WTC11 (cell line): ENCODE results near the gene CKB. TPM values are rescaled to one million over a fixed set of nuclear protein-coding genes. Genes with fewer than 3 reads are reported as not detected.

Source experiments
- ATAC-seq: fragments of 200-7000 bp; cut with Tn5 transposase; 2 replicates; pipeline ENCODE4 v1.10.0; 2021; ENCODE audit warnings: mild to moderate bottlenecking, moderate library complexity
- Bru-seq: library from RNA; stranded (reverse); fragments of 400-500 nt; gene quantifications from one replicate; lab custom pipeline; 2021; lab: Mats Ljungman, UMichigan
- CTCF ChIA-PET: fragments of 300-600 bp; sonication (Branson Sonifier 250); formaldehyde crosslinking; loops from one replicate; lab custom pipeline; 2021; ENCODE audit warnings: antibody characterized with exemption; lab: Charles Lee
- POLR2A ChIA-PET: fragments of 350-600 bp; sonication (Branson Sonifier 250); formaldehyde crosslinking; loops from one replicate; lab custom pipeline; 2021; ENCODE audit warnings: antibody characterized with exemption; lab: Charles Lee
- DNase-seq: peaks from one replicate; pipeline ENCODE4 v3.0.0; 2021; ENCODE audit warnings: low spot score
- H3K27ac Mint-ChIP-seq: 2 replicates; pipeline ENCODE4 v1.8.0; 2021; ENCODE audit warnings: mixed read lengths
- H3K27me3 Mint-ChIP-seq: 2 replicates; pipeline ENCODE4 v1.8.0; 2021; ENCODE audit warnings: low read depth, mild to moderate bottlenecking, moderate library complexity, mixed read lengths
- H3K36me3 Mint-ChIP-seq: 2 replicates; pipeline ENCODE4 v1.8.0; 2021; ENCODE audit warnings: mixed read lengths
- H3K4me1 Mint-ChIP-seq: 2 replicates; pipeline ENCODE4 v1.8.0; 2022; ENCODE audit warnings: mixed read lengths
- H3K4me3 Mint-ChIP-seq: 2 replicates; pipeline ENCODE4 v1.8.0; 2021; ENCODE audit warnings: mild to moderate bottlenecking, moderate library complexity, mixed read lengths
- H3K9me3 Mint-ChIP-seq: 2 replicates; pipeline ENCODE4 v1.8.0; 2021; ENCODE audit warnings: mixed read lengths
- CREB1 ChIP-seq: sonication (generic); formaldehyde crosslinking; IDR thresholded peaks from 2 replicates; pipeline ENCODE4 v1.8.0; 2023; ENCODE audit warnings: mild to moderate bottlenecking, missing genetic modification reagents
- E2F5 ChIP-seq: sonication (generic); formaldehyde crosslinking; IDR thresholded peaks from 2 replicates; pipeline ENCODE4 v1.8.1; 2022; ENCODE audit warnings: mild to moderate bottlenecking, moderate library complexity, missing genetic modification reagents
- ESRRA ChIP-seq: sonication (generic); formaldehyde crosslinking; IDR thresholded peaks from 2 replicates; pipeline ENCODE4 v1.8.1; 2022; ENCODE audit warnings: mild to moderate bottlenecking, missing genetic modification reagents, borderline replicate concordance
- FOXK1 ChIP-seq: sonication (generic); formaldehyde crosslinking; IDR thresholded peaks from 2 replicates; pipeline ENCODE4 v1.8.0; 2022; ENCODE audit warnings: mild to moderate bottlenecking, moderate library complexity, missing genetic modification reagents
- FOXP4 ChIP-seq: sonication (generic); formaldehyde crosslinking; IDR thresholded peaks from 2 replicates; pipeline ENCODE4 v1.8.0; 2022; ENCODE audit warnings: mild to moderate bottlenecking, missing genetic modification reagents
- JUN ChIP-seq: sonication (generic); formaldehyde crosslinking; IDR thresholded peaks from 2 replicates; pipeline ENCODE4 v1.8.0; 2023; ENCODE audit warnings: mild to moderate bottlenecking, missing genetic modification reagents
- KAT7 ChIP-seq: sonication (generic); formaldehyde crosslinking; IDR thresholded peaks from 2 replicates; pipeline ENCODE4 v1.8.1; 2023; ENCODE audit warnings: missing genetic modification reagents, mild to moderate bottlenecking, borderline replicate concordance
- MAX ChIP-seq: sonication (generic); formaldehyde crosslinking; IDR thresholded peaks from 2 replicates; pipeline ENCODE4 v1.8.0; 2022; ENCODE audit warnings: mild to moderate bottlenecking, missing genetic modification reagents
- MYBL2 ChIP-seq: sonication (generic); formaldehyde crosslinking; IDR thresholded peaks from 2 replicates; pipeline ENCODE4 v1.8.1; 2023; ENCODE audit warnings: mild to moderate bottlenecking, moderate library complexity, missing genetic modification reagents
- NFYB ChIP-seq: sonication (generic); formaldehyde crosslinking; conservative IDR thresholded peaks from 2 replicates; pipeline ENCODE4 v1.8.0; 2022; ENCODE audit warnings: low read depth, missing genetic modification reagents
- NR2C2 ChIP-seq: sonication (generic); formaldehyde crosslinking; IDR thresholded peaks from 2 replicates; pipeline ENCODE4 v1.8.0; 2022; ENCODE audit warnings: mild to moderate bottlenecking, missing genetic modification reagents
- PRRX2 ChIP-seq: fragments of 250-450 bp; sonication (Bioruptor Pico); IDR thresholded peaks from 2 replicates; pipeline ENCODE4 v1.8.0; 2021; ENCODE audit warnings: mild to moderate bottlenecking
- SMAD3 ChIP-seq: sonication (generic); formaldehyde crosslinking; IDR thresholded peaks from 2 replicates; pipeline ENCODE4 v1.8.0; 2022; ENCODE audit warnings: missing genetic modification reagents, mild to moderate bottlenecking, borderline replicate concordance
- SMAD4 ChIP-seq: sonication (generic); formaldehyde crosslinking; IDR thresholded peaks from 2 replicates; pipeline ENCODE4 v1.8.0; 2022; ENCODE audit warnings: mild to moderate bottlenecking, missing genetic modification reagents
- SP1 ChIP-seq: sonication (generic); formaldehyde crosslinking; conservative IDR thresholded peaks from 2 replicates; pipeline ENCODE4 v1.8.1; 2022; ENCODE audit warnings: missing genetic modification reagents
- STAT6 ChIP-seq: sonication (generic); formaldehyde crosslinking; conservative IDR thresholded peaks from 2 replicates; pipeline ENCODE4 v1.8.1; 2023; ENCODE audit warnings: mild to moderate bottlenecking, low read depth, missing genetic modification reagents, moderate library complexity
- TCF7 ChIP-seq: sonication (generic); formaldehyde crosslinking; IDR thresholded peaks from 2 replicates; pipeline ENCODE4 v1.8.0; 2022; ENCODE audit warnings: mild to moderate bottlenecking, low read depth, missing genetic modification reagents, moderate library complexity
- TP53 ChIP-seq: sonication (generic); formaldehyde crosslinking; IDR thresholded peaks from 2 replicates; pipeline ENCODE4 v1.8.1; 2023; ENCODE audit warnings: mild to moderate bottlenecking, missing genetic modification reagents
- ZBTB21 ChIP-seq: sonication (generic); formaldehyde crosslinking; IDR thresholded peaks from 2 replicates; pipeline ENCODE4 v1.8.1; 2023; ENCODE audit warnings: mild to moderate bottlenecking, missing genetic modification reagents, borderline replicate concordance
- ZBTB43 ChIP-seq: sonication (generic); formaldehyde crosslinking; IDR thresholded peaks from 2 replicates; pipeline ENCODE4 v1.8.1; 2023; ENCODE audit warnings: mild to moderate bottlenecking, missing genetic modification reagents
- ZMAT4 ChIP-seq: fragments of 250-450 bp; sonication (Bioruptor Pico); IDR thresholded peaks from 2 replicates; pipeline ENCODE4 v1.9.0; 2021; ENCODE audit warnings: mild to moderate bottlenecking
- ZNF138 ChIP-seq: sonication (generic); formaldehyde crosslinking; conservative IDR thresholded peaks from 2 replicates; pipeline ENCODE4 v1.8.1; 2022; ENCODE audit warnings: mild to moderate bottlenecking, moderate library complexity, missing genetic modification reagents
- ZNF671 ChIP-seq: fragments of 250-450 bp; sonication (Bioruptor Pico); IDR thresholded peaks from 2 replicates; pipeline ENCODE4 v1.8.0; 2021; ENCODE audit warnings: mild to moderate bottlenecking
- ZSCAN18 ChIP-seq: fragments of 250-450 bp; sonication (Bioruptor Pico); IDR thresholded peaks from 2 replicates; pipeline ENCODE4 v2.1.2; 2022; ENCODE audit warnings: mild to moderate bottlenecking, moderate library complexity
- long read RNA-seq, 3 experiments: library from RNA in 1 of 3; library from capped mRNA in 1 of 3; library from polyadenylated mRNA in 1 of 3; unstranded in 2 of 3; stranded (forward) in 1 of 3; transcript quantifications; one replicate each; pipeline ENCODE4 v2.0.0, GENCODE V29; 2021
- total RNA-seq: library from RNA; stranded (reverse); gene quantifications from 3 replicates; pipeline ENCODE4 v1.2.3, GENCODE V29; 2021

CKB gene
- total RNA-seq (529 to 555 TPM (median 531 TPM) in 3 replicates), Bru-seq, nascent RNA (percentile 83 among the genes with signal in this experiment)
- long read RNA-seq, experiment 1, transcript CKB-201 (8 exons, 1,709 nt) = major isoform, 806 of 938 reads
- long read RNA-seq, experiment 1, transcript CKB-202 (4 exons, 1,170 nt) = minor isoform, 5 of 938 reads
- long read RNA-seq, experiment 1, partial matches to known transcripts = 50 of 938 reads
- long read RNA-seq, experiment 1, other reads (novel, unspliced or antisense) = 74 of 938 reads
- long read RNA-seq, experiment 2, transcript CKB-202 (4 exons, 1,170 nt) = minor isoform, 20 of 601 reads
- long read RNA-seq, experiment 2, transcript CKB-201 (8 exons, 1,709 nt) = major isoform, 416 of 601 reads
- long read RNA-seq, experiment 2, partial matches to known transcripts = 109 of 601 reads
- long read RNA-seq, experiment 2, other reads (novel, unspliced or antisense) = 52 of 601 reads
- long read RNA-seq, experiment 3, partial matches to known transcripts = 37 of 38 reads
- long read RNA-seq, experiment 3, other reads (novel, unspliced or antisense) = 1 of 38 reads

- DNase-seq = peak; percentile 78
- Mint-ChIP-seq H3K4me3 (peak within 1 kb of the TSS; percentile 68), H3K27me3 (peaks cover 27% of the 10 kb centered on the region), H3K27ac (no peak within 1 kb of the TSS), H3K4me1 (peaks cover 19% of the 10 kb centered on the region), H3K9me3 (no peaks in the 10 kb centered on the region), H3K36me3 (peaks cover 12% of the 10 kb centered on the region)
- CTCF ChIA-PET = interaction anchor here (2.0 to 12.2 kb wide), 4 partner anchors 13 to 418 kb away, joined by 11 to 455 read pairs (median 12); partner anchors contain the start of gene BAG5
- ATAC-seq = peak; percentile 19
- POLR2A ChIA-PET = interaction anchor here (0.6 to 8.3 kb wide), 6 partner anchors 16 to 193 kb away, joined by 3 to 65 read pairs (median 4); partner anchors contain the start of gene ZFYVE21
- TF ChIP-seq NR2C2 (no peak), STAT6 (CRISPR knock-in tag) (0 out of 2 replicates have a peak, but pooled peaks have one; percentile 25), ZBTB43 (CRISPR knock-in tag) (no peak), ZNF138 (CRISPR knock-in tag) (no peak), TP53 (CRISPR knock-in tag) (0 out of 2 replicates have a peak, but pooled peaks have one; percentile 8), MYBL2 (0 out of 2 replicates have a peak, but pooled peaks have one; percentile 39), ZNF671 (no peak), ZSCAN18 (CRISPR knock-in tag) (no peak), PRRX2 (CRISPR knock-in tag) (0 out of 2 replicates have a peak, but pooled peaks have one; percentile 50), ZBTB21 (CRISPR knock-in tag) (peak; percentile 36; the same call in 1 of the 2 replicates), KAT7 (0 out of 2 replicates have a peak, but pooled peaks have one; percentile 34), NFYB (peak; percentile 71), SMAD3 (CRISPR knock-in tag) (no peak; the same call in 1 of the 2 replicates), ESRRA (no peak; the same call in 1 of the 2 replicates), ZMAT4 (CRISPR knock-in tag) (0 out of 2 replicates have a peak, but pooled peaks have one; percentile 67), FOXK1 (CRISPR knock-in tag) (0 out of 2 replicates have a peak, but pooled peaks have one; percentile 18), JUN (CRISPR knock-in tag) (no peak), TCF7 (CRISPR knock-in tag) (no peak), CREB1 (CRISPR knock-in tag) (no peak), E2F5 (peak; percentile 77), SP1 (peak; percentile 48; the same call in 1 of the 2 replicates), MAX (peak; percentile 45), FOXP4 (CRISPR knock-in tag) (0 out of 2 replicates have a peak, but pooled peaks have one; percentile 50), SMAD4 (CRISPR knock-in tag) (no peak)
Measured at GRCh38 chr14:103522649-103523574, at the start of gene CKB. TSS of gene CKB (minus strand) at chr14:103522830. CDS start at chr14:103522493, 337 bp downstream.
